HG02678 (cell line): ENCODE results near the gene FHOD1.
A peak's percentile ranks its signal among the peaks of the same experiment; 100 is the strongest.

Source experiments
- ATAC-seq: cut with Tn5 transposase; IDR thresholded peaks from one replicate; pipeline ENCODE4 v1.9.1; 2021; ENCODE audit warnings: mild to moderate bottlenecking, moderate library complexity; ENCODE audit not compliant: unreplicated experiment

FHOD1 gene

DNA sequence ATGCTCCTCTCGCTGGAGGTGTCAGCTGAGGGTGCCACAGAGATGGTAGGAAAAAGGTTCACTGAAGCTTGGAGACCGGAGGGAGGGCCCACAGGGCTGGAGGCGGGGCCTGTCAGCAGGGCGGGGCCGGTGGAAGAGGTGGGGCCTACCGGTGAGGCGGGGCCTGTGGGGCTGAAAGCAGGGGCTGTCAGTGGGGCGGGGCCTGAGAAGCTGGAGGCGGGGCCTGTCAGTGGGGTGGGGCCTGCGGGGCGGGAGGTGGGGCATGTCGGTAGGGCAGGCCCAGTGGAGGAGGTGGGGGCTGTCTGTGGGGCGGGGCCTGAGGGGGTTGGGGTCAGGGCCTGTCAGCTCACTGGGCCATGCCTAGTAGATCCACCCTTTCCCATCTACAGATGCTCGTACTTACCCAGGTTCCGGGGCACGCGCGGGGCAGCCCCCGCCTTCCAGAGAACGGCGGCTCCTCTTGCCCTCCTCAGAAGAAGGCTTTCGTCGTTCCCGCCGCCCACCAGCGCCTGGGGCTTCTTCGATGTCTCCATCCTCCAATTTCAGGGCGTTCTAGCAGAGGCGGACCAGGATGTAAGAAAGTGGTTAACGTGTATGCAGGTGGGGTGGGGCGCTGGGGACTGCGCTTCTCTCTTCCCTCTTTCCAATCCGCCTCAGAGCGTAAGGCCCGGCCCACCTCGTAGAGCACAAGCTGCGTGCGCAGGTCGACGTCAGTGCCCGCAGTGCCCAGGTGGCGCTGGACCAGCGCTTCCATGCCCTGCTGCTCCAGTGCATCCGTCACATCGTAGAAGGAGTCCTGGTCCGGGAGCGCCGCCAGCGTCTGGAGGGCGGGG is 10.5 kb downstream of the FHOD1 start:
- no peak for ATAC-seq

DNA sequence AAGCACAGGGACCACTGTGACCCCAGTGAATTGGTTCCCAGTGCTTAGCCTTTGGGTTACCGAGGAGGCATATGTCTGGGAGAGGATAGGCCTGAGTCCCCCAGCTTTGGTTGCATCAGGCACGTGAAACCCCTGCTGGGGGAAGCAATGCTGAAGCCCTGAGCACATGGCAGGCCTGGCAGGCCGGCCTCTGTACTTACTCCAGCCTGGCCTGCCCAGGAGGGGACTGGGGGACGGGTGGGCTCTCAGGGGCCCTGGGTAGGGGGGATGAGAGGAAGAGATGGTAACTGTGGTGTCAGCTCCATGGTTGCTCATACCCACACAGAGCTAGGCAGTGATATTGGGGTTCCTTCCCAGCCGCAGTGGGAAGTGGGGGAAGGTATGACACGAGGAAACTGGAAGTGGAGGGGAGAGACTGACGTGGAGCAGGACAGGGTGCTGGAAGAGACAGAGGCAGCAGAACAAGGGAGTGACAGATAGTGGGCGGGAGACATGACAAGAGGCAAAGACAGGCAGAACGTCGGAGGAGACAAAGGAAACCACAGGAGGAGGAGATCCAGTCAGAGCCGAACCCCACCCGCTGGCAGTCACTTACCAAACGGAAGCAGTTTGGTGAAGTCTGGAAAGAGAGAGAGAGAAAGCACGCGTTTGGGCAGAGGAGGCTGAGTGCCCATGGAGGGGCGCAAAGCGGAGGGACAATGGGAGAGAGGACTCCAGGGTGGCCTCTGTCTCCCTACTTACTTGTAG is 11.3 kb downstream of the FHOD1 start:
- no peak for ATAC-seq

DNA sequence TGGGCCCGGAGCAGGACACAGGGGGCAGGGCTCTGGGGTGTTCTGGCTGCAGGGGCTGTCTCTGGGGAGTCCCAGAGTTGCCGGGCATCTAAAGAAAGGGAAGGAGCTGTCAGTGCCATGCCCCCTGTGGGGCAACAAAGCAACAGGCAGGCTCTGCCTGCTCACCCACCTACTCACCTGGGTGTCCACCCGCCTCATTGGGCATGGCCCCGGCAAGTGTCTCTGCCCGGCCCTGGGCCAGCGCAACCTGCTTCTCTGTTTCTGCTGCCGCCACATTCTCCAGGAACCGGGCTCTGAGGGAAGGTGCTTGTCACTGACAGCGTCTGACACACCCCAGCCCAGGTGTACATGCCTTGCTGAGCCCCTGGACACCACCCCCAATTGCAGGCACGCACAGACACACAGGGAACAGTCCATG is 13.1 kb downstream of the FHOD1 start:
- no peak for ATAC-seq

DNA sequence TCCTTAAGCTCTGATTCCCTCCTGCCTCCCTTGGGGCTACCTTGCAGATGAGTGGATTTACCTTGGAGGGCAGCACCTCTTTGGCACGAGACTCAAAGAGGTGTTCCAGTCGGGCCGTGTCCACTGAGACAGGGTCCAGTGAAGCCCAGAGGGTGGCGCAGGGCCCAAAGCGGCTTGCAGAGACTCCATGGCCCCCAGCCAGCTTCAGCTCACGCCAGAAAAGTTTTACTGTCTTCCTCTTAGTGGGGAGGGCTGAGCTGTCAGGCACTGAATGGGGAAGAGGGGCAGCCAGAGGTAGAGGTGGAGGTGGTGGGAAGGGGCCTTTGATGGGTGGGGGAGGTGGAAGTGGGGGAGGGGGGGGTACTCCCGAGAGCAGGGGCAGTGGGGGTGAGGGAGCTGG is 13.7 kb downstream of the FHOD1 start:
- no peak for ATAC-seq

DNA sequence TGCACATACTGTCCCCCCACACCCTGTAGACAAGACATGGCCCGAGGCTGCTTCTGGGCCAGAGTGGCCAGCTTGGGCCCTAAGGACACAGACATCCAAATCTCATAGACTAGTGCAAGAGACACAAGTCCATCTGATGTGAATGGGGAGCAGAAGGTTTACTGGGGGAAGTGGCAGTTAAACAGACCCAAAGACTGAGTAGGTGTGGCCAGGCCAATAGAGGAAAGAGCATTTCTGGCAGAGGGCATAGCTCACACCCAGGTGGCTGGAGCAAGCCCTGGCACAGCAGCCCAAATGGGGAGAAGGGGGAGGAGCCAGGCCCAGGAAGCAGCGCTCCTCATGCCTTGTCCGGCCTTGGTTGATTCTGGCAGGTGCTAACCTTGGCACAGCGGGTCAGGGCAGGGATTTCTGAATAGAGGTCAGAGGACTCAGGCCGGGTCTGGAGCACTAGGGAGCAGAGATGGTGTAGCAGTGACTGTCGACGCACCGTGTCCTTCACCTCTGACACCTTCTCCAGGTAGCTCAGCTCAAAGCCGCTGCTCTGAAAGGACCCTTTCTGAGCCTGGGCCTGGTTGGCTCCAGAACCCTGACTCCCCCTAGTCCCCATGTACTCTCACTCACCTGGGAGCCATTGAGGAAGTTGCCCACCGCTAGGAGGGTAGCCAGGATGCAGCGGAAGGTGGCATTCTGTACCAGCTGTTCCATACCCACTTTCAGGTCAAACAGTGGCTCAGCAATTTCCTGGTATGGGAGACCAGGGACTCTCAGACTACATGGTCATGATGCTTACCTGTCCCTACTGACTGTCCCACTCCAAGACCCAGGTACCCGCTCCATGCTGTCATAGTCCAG is 16.2 kb downstream of the FHOD1 start:
- no peak for ATAC-seq

DNA sequence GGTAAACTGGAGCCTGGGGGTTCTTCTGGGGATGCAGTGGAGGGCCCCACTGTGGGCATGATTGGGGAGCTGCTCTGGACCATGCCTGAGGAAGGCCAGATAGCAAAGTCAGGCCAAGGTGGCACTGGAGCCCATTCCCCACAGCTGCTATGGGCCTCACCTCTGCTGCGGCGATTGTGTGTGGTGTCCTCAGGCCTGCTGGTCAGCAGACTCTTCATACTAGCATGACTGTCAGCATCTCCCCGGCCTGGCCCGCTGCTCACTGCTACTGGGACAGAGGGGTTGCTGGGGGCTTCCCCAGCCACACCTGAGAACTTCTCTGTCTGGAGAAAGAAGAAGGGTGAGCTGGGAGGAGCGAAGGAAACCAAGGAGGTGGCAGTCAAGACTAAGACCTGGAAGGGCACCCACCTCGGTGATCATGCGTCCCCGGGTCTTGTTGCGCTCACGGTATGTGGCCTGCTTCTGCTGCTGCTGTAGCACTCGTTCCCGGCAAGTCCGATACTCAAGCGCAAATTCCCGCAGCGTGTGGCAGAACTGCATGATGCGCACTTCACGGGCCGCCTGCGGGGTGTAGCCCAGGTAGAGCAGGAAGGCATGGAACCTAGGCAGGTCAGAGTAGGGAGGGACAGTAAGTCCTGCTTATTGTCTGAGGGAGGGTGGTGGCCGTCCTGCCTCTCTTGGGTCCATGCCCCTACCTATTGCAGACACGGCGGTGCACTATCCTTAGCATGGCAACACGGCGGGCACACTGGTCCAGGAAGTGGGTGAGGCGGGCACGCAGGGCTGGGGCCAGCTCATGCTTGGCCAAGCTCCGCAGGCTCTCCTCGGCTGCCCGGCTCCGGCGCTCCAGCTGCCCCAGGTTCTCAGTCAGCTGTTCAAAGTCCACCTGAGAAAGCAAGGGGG is 17.1 kb downstream of the FHOD1 start:
- no peak for ATAC-seq

DNA sequence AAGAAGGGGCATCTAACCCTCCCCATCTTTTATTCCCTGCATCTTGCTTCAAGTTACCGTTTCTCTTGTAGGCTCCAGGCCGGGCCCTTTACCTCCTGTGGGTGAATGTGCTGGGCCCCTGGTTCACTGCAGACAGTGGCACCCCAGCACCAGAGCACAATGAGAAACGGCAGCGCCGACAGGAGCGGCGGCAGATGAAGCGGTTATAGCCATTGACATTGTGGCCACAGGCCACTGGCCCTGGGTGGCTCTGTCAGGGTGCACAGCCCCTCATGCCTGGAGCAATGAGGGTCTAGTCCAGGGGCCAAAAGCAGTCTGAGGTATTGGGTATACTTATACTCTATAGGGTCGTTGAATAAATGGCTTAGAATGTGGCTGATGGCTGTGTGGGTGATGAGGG is 18.4 kb downstream of the FHOD1 start:
- ATAC-seq: no peak

DNA sequence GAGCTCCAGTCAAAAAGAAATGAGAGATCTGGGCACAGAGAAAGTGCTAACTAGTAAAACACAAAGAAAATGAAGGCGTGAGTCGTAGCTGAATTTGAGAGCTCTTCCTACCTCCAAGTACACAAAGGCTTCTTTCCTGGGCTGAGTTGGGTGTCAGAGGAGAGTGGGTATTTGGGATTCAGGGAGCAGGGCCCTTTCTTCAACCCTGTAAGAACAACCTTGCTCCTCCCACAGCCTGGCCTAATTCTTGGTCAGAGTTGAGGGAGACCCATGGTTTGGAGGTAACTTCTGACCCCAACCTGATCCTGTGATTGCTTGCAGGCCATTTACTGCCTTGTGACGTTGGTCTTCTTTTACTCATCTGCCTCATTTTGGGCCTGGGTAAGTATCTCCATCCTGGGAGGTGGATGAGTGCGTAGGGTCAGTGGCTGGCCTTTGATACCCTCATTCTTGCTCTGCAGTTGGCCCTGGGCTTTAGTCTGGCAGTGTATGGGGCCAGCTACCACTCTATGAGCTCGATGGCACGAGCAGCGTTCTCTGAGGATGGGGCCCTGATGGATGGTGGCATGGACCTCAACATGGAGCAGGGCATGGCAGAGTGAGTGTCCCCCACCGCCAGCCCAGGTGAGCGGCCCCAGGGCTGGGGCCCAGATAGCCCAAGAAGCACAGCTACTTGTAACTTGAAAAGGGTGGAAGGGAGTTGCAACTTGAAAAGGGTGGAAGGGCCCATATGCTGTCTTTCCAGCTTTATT is 19.1 kb downstream of the FHOD1 start:
- no peak for ATAC-seq

DNA sequence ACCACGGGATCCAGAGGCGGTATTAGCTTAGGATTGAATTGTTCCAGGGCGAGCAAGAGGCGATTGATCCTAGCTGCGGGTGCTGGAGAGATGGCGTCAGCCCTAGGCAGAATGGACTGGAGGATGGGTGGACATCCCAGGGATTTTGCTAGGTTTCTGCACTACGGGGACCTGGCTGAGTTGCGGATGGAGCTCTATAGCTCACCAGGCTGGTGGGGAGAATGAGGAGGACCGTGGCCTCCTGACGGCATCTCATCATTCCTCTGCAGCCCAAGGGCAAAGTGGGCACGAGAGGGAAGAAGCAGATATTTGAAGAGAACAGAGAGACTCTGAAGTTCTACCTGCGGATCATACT is 19.7 kb downstream of the FHOD1 start:
- no peak for ATAC-seq

DNA sequence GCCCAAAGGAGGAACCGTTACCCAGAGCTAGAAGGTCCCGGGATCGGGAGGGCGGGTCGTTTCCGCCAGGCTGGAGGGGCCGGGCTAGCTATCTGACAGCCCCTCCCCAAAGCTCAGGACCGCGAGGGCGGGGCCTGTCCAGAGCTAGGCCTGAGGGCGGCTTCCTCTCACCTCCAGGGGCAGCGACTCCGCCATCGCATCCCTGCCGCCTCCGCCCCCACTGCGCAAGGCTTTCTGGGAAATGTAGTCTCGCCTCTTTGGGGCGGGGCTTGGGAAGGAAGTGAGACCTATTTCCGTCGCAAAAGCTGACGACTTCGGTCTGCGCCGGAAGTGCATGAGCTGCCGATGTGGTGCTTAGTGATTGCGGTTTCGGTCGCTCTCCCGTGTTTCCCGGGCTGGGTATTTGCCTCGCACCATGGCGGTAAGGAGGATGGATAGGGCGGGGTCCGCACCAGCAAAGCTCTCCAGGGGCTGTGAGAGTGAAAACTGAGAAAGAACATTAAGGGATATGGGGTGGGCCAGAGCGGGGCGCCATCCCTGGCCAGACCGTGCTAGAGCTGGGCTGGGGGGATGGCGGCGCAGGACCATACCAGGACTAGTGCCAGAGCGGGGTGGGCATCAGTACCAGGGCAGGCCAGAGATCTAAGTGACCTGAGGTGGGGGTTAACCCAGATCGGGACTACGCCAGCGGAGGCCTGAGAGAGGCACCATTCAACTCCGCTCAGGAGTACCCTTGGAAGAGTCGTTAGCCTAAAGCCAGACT is 20.3 kb downstream of the FHOD1 start, which contains the start of gene TMEM208:
Gene TMEM208 (plus strand): TSS at position 327 of the 763 bp plus-strand sequence. CDS start 89 bp downstream, at position 416.
- ATAC-seq: peak; percentile 96

DNA sequence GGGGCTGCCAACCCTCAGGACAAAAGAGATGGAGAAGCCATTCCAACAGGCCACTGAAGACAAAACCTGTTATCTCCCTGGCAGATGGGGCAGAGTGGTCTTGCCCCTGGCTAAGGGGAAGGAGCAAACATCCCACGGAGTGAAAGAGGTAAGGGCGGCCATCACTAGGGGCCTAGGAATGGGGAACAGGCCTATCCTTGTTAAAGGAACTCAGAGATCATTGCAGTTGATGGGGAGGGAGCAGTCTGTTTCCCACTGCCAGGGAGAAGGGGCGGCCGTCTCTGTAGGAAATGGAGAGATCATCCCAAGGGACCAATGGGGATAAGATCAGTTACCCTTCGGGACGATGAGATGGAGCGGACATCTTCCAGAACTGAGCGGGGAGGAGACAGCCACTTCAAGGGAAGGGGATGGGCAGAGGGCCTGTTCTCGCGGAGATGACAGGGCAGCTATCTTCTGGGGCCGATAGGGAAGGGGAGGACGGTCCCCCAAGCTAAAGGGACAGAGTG is 20.9 kb downstream of the FHOD1 start:
- no peak for ATAC-seq

DNA sequence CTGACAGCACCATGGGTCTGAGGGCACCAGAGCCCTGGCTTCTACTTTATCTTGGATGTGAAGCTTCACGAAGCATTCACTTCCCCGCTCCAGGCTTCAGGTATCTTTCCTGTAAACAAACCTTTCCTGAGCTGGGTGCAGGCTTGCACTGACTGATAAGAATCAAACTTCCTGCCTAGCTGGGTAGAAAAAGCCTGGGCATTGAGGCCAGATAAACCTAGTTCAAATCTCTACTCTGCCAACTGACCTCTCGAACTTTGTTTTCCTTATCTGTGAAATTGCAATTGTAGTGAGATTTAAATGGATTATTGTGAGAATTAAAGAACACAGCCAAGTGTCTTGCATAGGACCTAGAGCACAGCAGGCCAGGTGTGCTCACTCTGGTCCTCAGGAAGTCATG is 23.3 kb downstream of the FHOD1 start:
- ATAC-seq: no peak

DNA sequence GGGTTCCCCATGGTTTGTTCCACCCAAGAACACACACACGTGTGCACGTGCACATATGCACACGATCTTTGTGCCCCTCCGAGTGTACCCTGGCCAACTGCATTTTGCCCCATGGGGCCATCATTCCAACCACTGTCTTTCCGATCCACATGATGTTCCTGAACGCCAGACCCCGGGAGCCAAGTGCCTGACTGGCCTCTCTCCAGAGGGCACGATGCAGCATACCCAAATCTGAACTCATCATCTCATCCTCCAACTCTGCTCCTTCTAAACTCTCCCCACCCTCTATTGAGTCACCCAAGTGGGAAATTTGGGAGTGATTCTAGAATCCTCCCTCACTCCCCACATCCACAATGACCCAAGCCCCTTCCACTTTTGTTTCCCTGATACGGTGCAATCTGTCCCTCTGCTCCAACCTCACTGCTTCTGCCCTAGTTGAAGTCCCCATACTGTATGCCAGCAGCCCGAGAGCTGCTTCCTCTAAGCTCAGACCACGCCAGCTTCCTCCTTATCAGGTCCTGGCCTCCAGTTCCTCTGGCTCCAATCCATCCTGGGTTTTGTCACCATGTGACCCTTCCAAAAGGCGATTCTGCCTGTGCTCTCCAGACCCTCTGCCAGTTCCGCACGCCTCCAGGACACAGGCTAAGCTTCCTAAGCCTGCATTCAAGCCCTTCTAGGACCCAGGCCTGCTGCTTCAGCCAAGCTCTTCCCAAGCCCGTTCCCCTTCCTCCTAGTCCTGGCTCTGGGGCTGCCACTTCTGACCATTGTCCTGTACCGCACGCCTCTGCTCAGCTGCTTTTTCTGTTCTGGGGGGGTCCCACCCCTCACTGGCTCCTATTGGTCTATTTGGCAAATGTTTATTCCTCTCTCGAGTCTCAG is 30.4 kb downstream of the FHOD1 start:
- ATAC-seq: no peak

DNA sequence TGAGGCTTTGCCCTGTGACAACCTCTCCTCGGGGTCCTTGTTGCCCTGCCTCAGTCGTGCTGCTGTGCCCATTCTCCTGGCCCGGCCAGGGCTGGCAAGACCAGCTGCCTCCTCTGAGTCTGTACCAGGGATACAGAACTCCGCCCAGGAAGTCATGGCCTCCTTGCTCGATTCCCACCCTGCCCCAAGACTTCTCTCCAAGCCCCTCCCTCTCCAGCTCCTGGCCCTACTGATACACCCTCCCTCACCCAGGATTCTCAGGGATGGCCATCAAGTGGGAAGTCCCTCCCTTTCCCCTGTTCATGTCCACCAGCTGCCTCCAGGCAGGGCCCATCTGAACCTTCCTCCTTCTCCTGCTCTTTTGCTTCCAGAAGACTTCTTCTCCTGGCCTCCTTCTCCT is 31.6 kb downstream of the FHOD1 start:
- ATAC-seq: no peak

DNA sequence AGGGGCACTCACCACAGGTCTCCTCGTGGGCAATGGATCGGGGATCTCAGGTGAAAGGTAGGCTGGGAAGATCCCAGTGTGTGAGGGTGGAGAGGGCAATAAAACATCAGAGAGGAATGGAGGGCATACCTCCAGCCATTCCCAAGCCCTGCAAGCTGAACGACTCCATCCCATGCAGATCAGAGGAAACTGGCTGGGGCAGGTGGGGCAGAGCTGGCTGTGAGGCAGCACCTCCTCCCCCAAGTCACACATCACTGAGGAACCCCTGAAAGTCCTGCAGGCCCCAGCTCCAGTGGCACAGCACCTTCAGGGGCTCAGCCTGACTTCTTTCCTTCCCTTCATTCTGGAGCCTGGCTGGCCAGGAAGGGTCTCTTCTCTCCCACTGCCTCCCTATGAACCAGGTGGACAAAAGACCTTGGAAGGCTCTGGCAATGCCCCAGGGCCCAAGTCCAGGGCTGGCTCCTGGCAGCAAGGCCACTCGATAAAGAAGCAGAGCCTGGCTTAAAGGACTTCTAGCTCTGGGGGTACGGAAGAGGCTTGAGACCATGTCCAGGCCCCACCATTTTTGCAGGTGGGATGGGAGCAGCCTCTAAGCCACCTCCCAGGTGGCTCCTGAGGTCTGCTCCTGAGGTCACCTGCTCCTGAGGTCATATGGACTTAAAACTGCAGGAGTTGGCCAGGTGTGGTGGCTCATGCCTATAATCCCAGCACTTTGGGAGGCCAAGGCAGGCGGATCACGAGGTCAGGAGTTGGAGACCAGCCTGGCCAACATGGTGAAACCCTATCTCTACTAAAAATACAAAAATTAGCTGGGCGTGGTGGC is 33.9 kb downstream of the FHOD1 start:
- no peak for ATAC-seq

DNA sequence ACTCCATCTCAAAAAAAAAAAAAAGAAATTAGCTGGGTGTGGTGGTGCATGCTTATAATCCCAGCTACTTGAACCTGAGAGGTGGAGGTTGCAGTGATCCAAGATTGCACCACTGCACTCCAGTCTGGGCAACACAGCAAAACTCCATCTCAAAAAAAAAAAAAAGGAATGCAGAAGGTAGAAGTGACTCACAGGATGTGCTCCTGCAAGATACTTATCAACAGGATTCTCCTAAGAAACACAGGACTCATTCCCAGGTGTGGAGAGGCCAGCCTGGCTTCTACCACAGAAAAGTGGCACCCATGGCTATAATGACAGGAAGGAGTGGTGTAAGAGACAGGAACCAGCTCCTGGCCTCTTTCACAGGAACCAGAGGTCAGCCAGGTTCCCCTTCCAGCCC is 34.5 kb downstream of the FHOD1 start:
- no peak for ATAC-seq

DNA sequence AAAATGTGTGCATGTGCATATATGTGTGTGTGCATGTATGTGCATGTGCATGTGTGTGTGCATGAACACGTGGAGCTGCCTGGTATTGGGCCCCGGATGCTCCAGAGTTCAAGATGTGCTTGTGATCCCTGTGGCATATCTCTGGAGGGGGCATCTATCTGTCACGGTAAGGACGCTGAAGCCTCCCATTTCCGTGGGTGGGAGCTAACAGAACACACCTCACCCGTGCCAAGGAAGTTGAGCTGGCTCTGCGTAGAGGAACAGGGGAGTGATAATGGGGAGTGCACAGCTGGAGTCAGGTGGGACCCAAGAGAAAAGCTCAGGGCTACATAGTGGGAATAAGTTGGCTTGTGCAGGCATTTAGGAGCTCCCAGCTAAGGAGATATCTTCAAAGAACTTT is 35.6 kb downstream of the FHOD1 start:
- no peak for ATAC-seq
